ENCODE measurements around the gene TCEANC2. TPM values are rescaled to one million over a fixed set of nuclear protein-coding genes. Genes with fewer than 3 reads are reported as not detected.

Gene TCEANC2
- total and polyA plus RNA-seq, 3 donors from 2014 or later = 10.7 to 16.1 (median 14.1) TPM

DNA sequence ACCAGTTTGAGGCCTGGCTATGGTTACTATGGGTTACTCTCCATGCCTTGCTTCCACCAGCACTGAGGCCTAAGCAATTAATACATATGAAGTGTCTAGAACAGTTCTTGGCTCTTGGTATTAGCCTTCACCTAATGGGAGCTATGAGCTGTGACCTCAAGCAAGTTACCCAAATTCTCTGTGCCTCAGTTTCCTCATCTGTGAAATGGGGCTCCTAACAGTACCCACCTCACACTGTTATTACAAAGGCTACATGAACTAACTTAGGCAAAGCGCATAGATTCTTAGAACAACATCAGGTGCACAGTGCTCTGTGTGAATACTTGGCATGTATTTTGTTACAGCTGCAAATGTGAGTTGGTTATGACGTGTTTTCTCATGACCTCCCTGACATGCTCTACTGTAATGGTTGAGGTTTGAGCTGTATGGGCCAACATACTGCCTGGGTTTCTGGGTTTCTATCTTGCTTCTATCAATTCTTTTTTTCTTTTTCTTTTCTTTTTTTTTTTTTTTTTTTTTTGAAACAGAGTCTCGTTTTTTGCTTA is 72.9 kb downstream of the TCEANC2 start:
- 83 to 88% methylated on average over 3 of the region's 3 CpGs for WGBS, 2 donors
- H3K27me3 ChIP-seq = no peaks in the 10 kb centered on the region
- H3K27ac ChIP-seq = no peak overlapping the region
- H3K4me1 ChIP-seq = peaks cover 8% of the 10 kb centered on the region
- intact Hi-C loops (cut with DNase I; ENCODE audit: low total_unique reads) = loop anchor here (10.0 kb wide), 2 partner anchors 278 to 358 kb away; partner anchors contain the start of gene SSBP3
- H3K36me3 ChIP-seq (ENCODE audit: low read depth, missing control alignments) = no peaks in the 10 kb centered on the region
- TF ChIP-seq, protein P1, sequence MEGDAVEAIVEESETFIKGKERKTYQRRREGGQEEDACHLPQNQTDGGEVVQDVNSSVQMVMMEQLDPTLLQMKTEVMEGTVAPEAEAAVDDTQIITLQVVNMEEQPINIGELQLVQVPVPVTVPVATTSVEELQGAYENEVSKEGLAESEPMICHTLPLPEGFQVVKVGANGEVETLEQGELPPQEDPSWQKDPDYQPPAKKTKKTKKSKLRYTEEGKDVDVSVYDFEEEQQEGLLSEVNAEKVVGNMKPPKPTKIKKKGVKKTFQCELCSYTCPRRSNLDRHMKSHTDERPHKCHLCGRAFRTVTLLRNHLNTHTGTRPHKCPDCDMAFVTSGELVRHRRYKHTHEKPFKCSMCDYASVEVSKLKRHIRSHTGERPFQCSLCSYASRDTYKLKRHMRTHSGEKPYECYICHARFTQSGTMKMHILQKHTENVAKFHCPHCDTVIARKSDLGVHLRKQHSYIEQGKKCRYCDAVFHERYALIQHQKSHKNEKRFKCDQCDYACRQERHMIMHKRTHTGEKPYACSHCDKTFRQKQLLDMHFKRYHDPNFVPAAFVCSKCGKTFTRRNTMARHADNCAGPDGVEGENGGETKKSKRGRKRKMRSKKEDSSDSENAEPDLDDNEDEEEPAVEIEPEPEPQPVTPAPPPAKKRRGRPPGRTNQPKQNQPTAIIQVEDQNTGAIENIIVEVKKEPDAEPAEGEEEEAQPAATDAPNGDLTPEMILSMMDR (IDR thresholded peaks at IDR 0.05) = no peak
- TF ChIP-seq POLR2A (IDR thresholded peaks at IDR 0.05) = no peak
- no peaks in the 10 kb centered on the region for H3K9me3 ChIP-seq
- H3K4me3 ChIP-seq = no peak overlapping the region
- no peak for DNase-seq

DNA sequence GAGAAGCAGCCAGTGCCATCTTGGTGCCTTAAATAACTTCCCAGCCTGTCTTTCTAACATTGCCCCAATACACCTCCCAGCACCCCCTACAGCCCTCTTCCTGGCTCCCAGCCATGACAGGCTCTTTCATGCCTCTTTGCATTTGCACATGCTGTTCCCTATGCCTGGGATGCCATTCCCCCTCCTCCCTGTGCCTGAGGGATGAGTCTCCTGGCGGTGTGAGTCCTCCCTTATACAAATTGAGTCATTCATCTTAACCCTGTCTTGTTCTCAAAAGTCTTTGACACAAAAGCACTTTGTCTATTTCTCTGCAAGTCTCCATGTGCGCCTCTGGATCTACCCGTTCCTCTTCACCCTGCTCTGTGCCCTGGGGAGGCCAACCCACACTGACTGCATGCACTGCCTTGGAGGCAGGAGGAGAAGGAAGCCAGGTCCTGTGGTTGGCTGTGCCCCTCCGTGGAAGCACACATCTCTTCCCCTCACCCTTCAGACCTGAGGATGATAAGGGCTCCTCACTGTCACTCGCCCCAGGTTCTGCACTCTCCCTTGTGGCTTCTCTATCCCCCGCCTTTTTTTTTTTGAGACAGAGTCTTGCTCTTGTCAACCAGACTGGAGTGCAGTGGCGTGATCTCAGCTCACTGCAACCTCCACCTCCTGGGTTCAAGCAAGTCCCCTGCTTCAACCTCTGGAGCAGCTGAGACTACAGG is 74.3 kb downstream of the TCEANC2 start:
- Histone ChIP-seq H3K27me3 (no peaks in the 10 kb centered on the region), H3K36me3 (ENCODE audit: low read depth, missing control alignments) (no peaks in the 10 kb centered on the region), H3K4me1 (no peaks in the 10 kb centered on the region), H3K9me3 (no peaks in the 10 kb centered on the region), H3K27ac (no peak overlapping the region), H3K4me3 (no peak overlapping the region)
- WGBS, 2 donors = 84 to 90% methylated on average over 7 of the region's 7 CpGs
- intact Hi-C loops (cut with DNase I; ENCODE audit: low total_unique reads) = loop anchor here (10.0 kb wide), 2 partner anchors 277 to 357 kb away; partner anchors contain the start of gene SSBP3
- no peak for TF ChIP-seq POLR2A (IDR thresholded peaks at IDR 0.05)
- no peak for DNase-seq

DNA sequence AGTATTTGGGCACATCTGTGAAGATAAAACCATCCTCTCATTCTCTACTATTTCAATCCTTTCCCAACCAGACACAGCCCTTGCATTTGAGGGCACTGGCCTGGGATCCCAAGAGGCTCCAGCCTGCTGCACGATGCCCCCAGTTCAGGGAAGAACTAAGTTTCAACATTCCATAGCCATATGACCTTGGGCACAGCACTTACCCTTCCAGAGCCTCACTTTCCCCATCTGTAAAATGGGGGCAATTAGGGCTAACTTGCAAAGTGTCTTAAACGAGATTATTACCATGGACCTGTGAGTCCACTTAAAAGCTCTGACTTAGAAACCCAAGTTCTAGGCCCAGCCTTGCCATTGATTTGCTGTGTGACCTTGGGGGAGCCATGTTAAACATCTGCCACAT is 76.5 kb downstream of the TCEANC2 start:
- Histone ChIP-seq H3K9me3 (no peaks in the 10 kb centered on the region), H3K4me3 (no peak overlapping the region), H3K36me3 (ENCODE audit: low read depth, missing control alignments) (no peaks in the 10 kb centered on the region), H3K27ac (no peak overlapping the region), H3K4me1 (no peaks in the 10 kb centered on the region), H3K27me3 (no peaks in the 10 kb centered on the region)
- 82 to 100% methylated on average over 2 of the region's 2 CpGs for WGBS, 2 donors
- no peak for DNase-seq
- no peak for TF ChIP-seq POLR2A (IDR thresholded peaks at IDR 0.05)
- TF ChIP-seq, protein P1 (IDR thresholded peaks at IDR 0.05) = no peak
- intact Hi-C loops (cut with DNase I; ENCODE audit: low total_unique reads) = loop anchor here (10.0 kb wide), 2 partner anchors 275 to 355 kb away; partner anchors contain the start of gene SSBP3

DNA sequence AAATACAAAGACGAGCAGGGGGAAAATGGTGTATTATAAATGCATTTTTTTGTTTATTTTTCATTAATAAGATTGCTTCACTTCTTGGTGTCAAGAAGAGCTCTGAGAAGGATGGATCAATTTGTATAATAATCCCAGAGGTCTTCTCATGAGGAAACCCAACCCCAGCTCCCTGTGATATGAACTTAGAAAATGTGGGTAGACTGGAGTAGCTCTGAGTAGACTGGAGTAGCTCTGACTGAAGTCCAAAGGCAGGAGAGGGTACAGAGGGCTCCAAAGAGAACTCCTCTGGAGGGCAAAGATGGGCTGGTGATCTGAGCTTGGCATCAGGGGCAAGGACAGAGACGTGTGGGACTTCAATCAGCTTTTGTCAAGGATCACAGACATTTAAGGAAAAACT is 78.0 kb downstream of the TCEANC2 start:
- DNase-seq = no peak
- TF ChIP-seq, protein P1 (IDR thresholded peaks at IDR 0.05) = no peak
- TF ChIP-seq POLR2A (IDR thresholded peaks at IDR 0.05) = no peak
- Histone ChIP-seq H3K4me3 (no peak overlapping the region), H3K27me3 (no peaks in the 10 kb centered on the region), H3K4me1 (peaks cover 5% of the 10 kb centered on the region), H3K9me3 (no peaks in the 10 kb centered on the region), H3K36me3 (ENCODE audit: low read depth, missing control alignments) (no peaks in the 10 kb centered on the region), H3K27ac (no peak overlapping the region)
- intact Hi-C loops (cut with DNase I; ENCODE audit: low total_unique reads) = no loop called here
- 85 to 95% methylated on average over 2 of the region's 2 CpGs for WGBS, 2 donors

DNA sequence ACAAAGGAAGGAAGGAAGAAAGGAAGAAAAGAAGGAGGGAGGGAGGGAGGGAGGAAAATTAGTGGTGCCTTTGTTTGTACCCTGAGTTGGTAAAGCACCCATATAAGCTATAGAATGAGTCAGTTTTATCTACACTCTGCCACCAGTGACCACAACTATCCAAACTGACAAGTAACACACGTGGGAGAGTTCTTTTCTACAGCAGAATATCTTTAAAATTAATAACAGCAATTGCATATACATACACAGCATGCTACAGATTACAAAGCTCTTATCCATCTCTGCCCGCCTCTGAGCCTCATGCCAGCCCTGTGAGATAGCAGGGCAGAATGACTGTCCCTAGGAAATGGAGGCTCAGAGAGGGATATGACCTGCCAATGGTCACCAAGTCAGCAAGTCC is 79.1 kb downstream of the TCEANC2 start:
- 80 to 84% methylated on average over 2 of the region's 2 CpGs for WGBS, 2 donors
- peaks cover 5% of the 10 kb centered on the region for H3K4me1 ChIP-seq
- no peaks in the 10 kb centered on the region for H3K27me3 ChIP-seq
- no peaks in the 10 kb centered on the region for H3K36me3 ChIP-seq (ENCODE audit: low read depth, missing control alignments)
- no peak for DNase-seq
- H3K9me3 ChIP-seq = no peaks in the 10 kb centered on the region
- H3K4me3 ChIP-seq = no peak overlapping the region
- TF ChIP-seq POLR2A (IDR thresholded peaks at IDR 0.05) = no peak
- TF ChIP-seq, protein P1 (IDR thresholded peaks at IDR 0.05) = no peak
- no peak overlapping the region for H3K27ac ChIP-seq
- intact Hi-C loops (cut with DNase I; ENCODE audit: low total_unique reads) = no loop called here

Measured in testis (tissue), 3 donors.